Panc1 (cell line): Measurements from ENCODE around the gene SLC39A2.

Experiments used
- POLR2AphosphoS5 ChIP-seq: IDR thresholded peaks from 2 replicates; pipeline ENCODE4 v1.6.1; 2012; ENCODE audit warnings: mild to moderate bottlenecking, low read depth, low read length, moderate library complexity
- SIN3A ChIP-seq: IDR thresholded peaks from 2 replicates; pipeline ENCODE4 v1.6.1; 2012; ENCODE audit warnings: low read depth, mild to moderate bottlenecking, low read length, moderate library complexity, borderline replicate concordance; ENCODE audit not compliant: insufficient read depth
- TCF7L2 ChIP-seq: IDR thresholded peaks from 2 replicates; pipeline ENCODE4 v1.6.1; 2011; ENCODE audit warnings: mild to moderate bottlenecking, low read depth, low read length, inconsistent platforms
- TF ChIP-seq, protein P1 (sequence below): fragments of 450-650 bp; IDR thresholded peaks from 2 replicates; pipeline ENCODE4 v1.5.1; 2017; ENCODE audit warnings: mild to moderate bottlenecking
- TF ChIP-seq, protein P2 (sequence below), 2 experiments: IDR thresholded peaks; 2 replicates each; pipeline ENCODE4 v1.6.1; 2011 to 2012; ENCODE audit warnings: low read depth in 2 of 2, control low read depth in 1 of 2, low read length in 1 of 2, mild to moderate bottlenecking in 1 of 2, moderate library complexity in 1 of 2; ENCODE audit not compliant: insufficient read depth in 1 of 2

DNA sequence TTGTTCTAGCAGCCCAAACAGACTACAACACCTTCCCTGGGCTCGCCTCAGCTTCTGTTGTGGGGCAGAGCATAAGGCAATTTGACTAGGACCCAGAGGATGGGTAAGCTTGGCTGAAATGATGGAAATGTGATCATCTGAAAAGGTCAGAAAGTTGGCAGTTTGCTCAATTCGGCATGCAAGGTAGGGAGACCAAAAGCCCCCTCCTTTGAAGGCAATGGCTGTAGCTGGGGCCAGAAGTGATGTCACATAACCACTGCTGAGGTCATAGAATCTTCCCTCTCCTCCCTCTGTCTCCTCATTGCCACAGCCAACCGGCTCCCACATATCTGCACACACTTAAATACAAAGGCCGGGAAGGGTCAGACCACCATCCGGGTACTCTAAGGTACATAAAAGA is 30.8 kb downstream of the SLC39A2 start, which contains the start of gene TPPP2:
- TF ChIP-seq TCF7L2 (no peak), SIN3A (no peak), POLR2AphosphoS5 (no peak)
- TF ChIP-seq, protein P1, sequence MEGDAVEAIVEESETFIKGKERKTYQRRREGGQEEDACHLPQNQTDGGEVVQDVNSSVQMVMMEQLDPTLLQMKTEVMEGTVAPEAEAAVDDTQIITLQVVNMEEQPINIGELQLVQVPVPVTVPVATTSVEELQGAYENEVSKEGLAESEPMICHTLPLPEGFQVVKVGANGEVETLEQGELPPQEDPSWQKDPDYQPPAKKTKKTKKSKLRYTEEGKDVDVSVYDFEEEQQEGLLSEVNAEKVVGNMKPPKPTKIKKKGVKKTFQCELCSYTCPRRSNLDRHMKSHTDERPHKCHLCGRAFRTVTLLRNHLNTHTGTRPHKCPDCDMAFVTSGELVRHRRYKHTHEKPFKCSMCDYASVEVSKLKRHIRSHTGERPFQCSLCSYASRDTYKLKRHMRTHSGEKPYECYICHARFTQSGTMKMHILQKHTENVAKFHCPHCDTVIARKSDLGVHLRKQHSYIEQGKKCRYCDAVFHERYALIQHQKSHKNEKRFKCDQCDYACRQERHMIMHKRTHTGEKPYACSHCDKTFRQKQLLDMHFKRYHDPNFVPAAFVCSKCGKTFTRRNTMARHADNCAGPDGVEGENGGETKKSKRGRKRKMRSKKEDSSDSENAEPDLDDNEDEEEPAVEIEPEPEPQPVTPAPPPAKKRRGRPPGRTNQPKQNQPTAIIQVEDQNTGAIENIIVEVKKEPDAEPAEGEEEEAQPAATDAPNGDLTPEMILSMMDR = no peak
- TF ChIP-seq, protein P2, sequence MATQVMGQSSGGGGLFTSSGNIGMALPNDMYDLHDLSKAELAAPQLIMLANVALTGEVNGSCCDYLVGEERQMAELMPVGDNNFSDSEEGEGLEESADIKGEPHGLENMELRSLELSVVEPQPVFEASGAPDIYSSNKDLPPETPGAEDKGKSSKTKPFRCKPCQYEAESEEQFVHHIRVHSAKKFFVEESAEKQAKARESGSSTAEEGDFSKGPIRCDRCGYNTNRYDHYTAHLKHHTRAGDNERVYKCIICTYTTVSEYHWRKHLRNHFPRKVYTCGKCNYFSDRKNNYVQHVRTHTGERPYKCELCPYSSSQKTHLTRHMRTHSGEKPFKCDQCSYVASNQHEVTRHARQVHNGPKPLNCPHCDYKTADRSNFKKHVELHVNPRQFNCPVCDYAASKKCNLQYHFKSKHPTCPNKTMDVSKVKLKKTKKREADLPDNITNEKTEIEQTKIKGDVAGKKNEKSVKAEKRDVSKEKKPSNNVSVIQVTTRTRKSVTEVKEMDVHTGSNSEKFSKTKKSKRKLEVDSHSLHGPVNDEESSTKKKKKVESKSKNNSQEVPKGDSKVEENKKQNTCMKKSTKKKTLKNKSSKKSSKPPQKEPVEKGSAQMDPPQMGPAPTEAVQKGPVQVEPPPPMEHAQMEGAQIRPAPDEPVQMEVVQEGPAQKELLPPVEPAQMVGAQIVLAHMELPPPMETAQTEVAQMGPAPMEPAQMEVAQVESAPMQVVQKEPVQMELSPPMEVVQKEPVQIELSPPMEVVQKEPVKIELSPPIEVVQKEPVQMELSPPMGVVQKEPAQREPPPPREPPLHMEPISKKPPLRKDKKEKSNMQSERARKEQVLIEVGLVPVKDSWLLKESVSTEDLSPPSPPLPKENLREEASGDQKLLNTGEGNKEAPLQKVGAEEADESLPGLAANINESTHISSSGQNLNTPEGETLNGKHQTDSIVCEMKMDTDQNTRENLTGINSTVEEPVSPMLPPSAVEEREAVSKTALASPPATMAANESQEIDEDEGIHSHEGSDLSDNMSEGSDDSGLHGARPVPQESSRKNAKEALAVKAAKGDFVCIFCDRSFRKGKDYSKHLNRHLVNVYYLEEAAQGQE (IDR thresholded peaks at IDR 0.05; ENCODE audit: insufficient read depth in 1 of 2, low read depth in 2 of 2, low read length in 1 of 2) = no peak
